Fibroblast of peridontal ligament (primary cell): Measurements from ENCODE around the gene DIPK2B.

ENCODE experiments used
- DNase-seq: peaks from one replicate; pipeline ENCODE4 v3.0.0-alpha.2; 2010; ENCODE audit errors: extremely low read depth

DIPK2B gene

GRCh38 chrX:45164021-45164621, 36.6 kb downstream of the DIPK2B start:
- no peak for DNase-seq

GRCh38 chrX:45157647-45158046, 43.0 kb downstream of the DIPK2B start:
- no peak for DNase-seq

DNA sequence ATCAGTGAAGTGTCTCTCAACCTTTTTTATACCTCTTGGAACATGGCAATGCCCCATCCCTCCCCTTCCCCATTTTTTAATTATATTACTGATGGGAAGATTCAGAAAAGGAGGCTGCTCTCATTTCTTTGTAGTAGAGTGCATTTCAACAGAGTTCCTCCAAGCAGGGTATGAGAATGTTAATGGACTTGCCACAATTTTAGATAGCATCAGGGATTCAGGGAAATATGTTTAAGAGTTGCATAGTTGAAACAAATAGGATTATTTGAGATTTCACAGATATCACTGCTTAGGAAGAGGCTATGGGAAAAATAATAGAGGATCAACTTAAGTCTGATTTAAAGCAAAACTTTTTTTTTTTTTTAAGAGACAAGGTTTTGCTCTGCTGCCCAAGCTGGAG, 46.2 kb downstream of the DIPK2B start:
- DNase-seq = no peak

GRCh38 chrX:45154033-45154360, 46.7 kb downstream of the DIPK2B start:
- no peak for DNase-seq
